HG03159 (cell line): ENCODE results near the gene LYRM7.
"Not testable (repeated sequence)": the region's sequence is repeated elsewhere in the genome, so short reads cannot be mapped to it uniquely, and the experiment has no call there.

Source experiments
- ATAC-seq: cut with Tn5 transposase; IDR thresholded peaks from one replicate; pipeline ENCODE4 v1.9.1; 2021; ENCODE audit warnings: mild to moderate bottlenecking, moderate library complexity; ENCODE audit not compliant: unreplicated experiment

LYRM7 gene

GRCh38 chr5:131218392-131218791, 47.6 kb downstream of the LYRM7 start:
- ATAC-seq: peak; percentile 52

- ATAC-seq: no peak
Observed at GRCh38 chr5:131220566-131220965, 49.8 kb downstream of the LYRM7 start.

GRCh38 chr5:131221008-131221703, 50.4 kb downstream of the LYRM7 start:
- ATAC-seq: no peak

GRCh38 chr5:131221888-131222287, 51.1 kb downstream of the LYRM7 start:
- no peak for ATAC-seq

- ATAC-seq: no peak
Observed at GRCh38 chr5:131222731-131223130, 52.0 kb downstream of the LYRM7 start.

- ATAC-seq: no peak
Observed at GRCh38 chr5:131223751-131224386, 53.1 kb downstream of the LYRM7 start.

GRCh38 chr5:131224387-131225201, 53.9 kb downstream of the LYRM7 start:
- peak; percentile 81 for ATAC-seq

- ATAC-seq: no peak
Observed at GRCh38 chr5:131225282-131225974, 54.7 kb downstream of the LYRM7 start.

- ATAC-seq: no peak
Observed at GRCh38 chr5:131226899-131227298, 56.2 kb downstream of the LYRM7 start.

GRCh38 chr5:131228646-131229045, 57.9 kb downstream of the LYRM7 start:
- no peak for ATAC-seq

- ATAC-seq: no peak
Observed at GRCh38 chr5:131229623-131230022, 58.9 kb downstream of the LYRM7 start.

GRCh38 chr5:131230406-131230805, 59.7 kb downstream of the LYRM7 start:
- ATAC-seq: no peak

- ATAC-seq: no peak
Observed at GRCh38 chr5:131239686-131240085, 68.9 kb downstream of the LYRM7 start.

- ATAC-seq: no peak
Observed at GRCh38 chr5:131242728-131243255, 72.0 kb downstream of the LYRM7 start.

GRCh38 chr5:131245312-131245711, 74.6 kb downstream of the LYRM7 start:
- peak; percentile 64 for ATAC-seq

GRCh38 chr5:131245948-131246347, 75.2 kb downstream of the LYRM7 start:
- ATAC-seq: no peak

- no peak for ATAC-seq
Observed at GRCh38 chr5:131246504-131246903, 75.8 kb downstream of the LYRM7 start.

GRCh38 chr5:131250751-131251475, 80.2 kb downstream of the LYRM7 start:
- ATAC-seq: no peak

GRCh38 chr5:131252824-131253171, 82.1 kb downstream of the LYRM7 start:
- ATAC-seq: peak; percentile 87

GRCh38 chr5:131254025-131254424, 83.3 kb downstream of the LYRM7 start:
- not testable (repeated sequence) for ATAC-seq
